GM21723 (cell line): ENCODE results near the gene GMPS.
A peak's percentile ranks its signal among the peaks of the same experiment; 100 is the strongest.
"Not testable (repeated sequence)": the region's sequence is repeated elsewhere in the genome, so short reads cannot be mapped to it uniquely, and the experiment has no call there.

ENCODE experiments used
- ATAC-seq: cut with Tn5 transposase; IDR thresholded peaks from one replicate; pipeline ENCODE4 v1.9.1; 2021; ENCODE audit warnings: mild to moderate bottlenecking, moderate library complexity; ENCODE audit not compliant: unreplicated experiment

The GMPS gene

DNA sequence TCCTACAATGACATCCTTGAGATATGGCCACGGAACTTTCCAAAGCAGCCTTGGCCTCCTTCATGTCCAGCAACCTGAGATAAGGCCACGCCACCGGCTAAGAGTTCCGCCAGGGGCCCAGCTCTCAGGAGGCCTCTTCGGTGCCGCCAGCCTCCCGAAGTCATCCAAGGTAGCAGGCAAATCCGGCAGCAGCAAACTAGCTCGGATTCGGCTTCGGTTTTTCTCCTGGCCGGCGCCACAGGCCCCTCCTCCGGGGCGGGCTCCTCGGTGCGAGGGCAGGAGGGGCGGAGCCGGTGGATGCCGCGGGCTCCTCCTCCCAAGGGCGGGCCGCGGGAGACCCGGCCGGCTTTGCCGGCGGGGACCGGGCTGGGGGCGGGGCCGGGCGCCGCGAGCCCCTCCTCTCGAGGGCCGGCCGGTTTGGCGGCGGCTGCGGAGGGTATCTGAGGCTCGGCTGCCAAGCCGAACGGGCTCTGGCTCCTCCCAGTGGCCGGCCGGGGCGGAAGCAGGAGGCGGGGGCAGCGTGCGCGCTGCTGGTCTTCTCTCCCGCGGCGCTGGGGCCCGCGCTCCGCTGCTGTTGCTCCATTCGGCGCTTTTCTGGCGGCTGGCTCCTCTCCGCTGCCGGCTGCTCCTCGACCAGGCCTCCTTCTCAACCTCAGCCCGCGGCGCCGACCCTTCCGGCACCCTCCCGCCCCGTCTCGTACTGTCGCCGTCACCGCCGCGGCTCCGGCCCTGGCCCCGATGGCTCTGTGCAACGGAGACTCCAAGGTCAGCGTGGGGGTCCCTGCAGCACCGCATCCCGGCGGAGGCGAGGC is at the start of gene GMPS:
TSS of gene GMPS (plus strand) at position 518 of the 812 bp plus-strand sequence. CDS start at position 739, 221 bp downstream.
- peak; percentile 89 for ATAC-seq

- ATAC-seq, result not testable (repeated sequence)
These were observed 41.9 kb upstream of the GMPS start for GRCh38 chr3:155828490-155829098.

GRCh38 chr3:155835341-155836071 is 34.9 kb upstream of the GMPS start:
- no peak for ATAC-seq

- no peak for ATAC-seq
These were observed 26.9 kb upstream of the GMPS start for GRCh38 chr3:155843569-155843968.

DNA sequence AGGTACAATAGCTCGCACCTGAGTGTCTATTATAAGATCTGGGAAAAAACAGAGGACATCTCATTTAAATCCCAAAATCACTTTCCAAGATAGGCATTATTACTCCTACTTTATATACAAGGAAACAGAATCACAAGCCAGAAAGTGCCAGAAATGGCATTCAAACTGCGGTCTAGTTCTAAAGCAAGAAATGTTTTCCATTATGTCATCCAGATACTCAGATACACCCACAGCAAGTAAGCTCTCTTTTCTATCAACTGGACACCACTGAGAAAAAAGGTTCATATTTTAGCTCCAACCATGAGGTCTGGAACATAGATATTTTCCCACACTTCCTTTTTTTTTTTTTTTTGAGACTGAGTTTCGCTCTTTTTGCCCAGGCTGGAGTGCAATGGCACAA is 24.3 kb upstream of the GMPS start:
- no peak for ATAC-seq

DNA sequence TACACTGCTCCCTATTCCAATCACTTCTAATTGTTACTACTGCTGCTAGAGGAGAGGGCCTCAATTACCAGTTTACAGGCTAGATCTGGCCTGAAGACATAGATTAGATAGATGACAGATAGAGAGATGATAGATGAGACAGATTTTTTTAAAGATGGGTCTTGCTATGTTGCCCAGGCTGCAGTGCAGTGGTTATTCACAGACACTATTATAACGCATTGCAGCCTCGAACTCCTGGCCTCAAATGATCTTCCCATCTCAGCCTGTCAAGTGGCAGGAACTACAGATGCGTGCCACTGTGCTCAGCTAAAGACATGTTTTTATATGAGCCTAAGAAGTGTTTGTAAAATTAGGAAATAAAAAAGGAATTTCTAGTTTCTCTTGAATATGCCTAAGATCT is 22.5 kb upstream of the GMPS start:
- ATAC-seq, result no peak

- not testable (repeated sequence) for ATAC-seq
These were observed 21.0 kb upstream of the GMPS start for GRCh38 chr3:155849404-155849803.

DNA sequence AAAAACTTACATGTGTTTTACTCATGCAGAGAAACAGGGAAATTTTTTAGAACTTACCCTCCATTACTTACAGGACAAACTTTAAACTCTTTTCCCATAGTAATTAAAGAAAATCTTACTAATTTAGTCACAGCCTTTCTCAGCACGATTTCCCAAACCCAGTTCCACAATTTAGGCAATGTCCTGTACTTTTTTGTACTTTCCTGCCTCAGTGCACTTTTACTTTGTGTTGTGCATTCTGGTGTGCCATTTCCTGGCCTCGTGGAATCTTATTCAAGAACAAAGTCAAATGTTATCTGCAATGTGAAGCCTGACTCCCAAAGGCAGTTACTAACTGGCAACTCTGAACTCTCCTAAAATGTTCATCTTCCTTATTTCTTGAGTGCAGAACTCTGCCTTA is 18.1 kb upstream of the GMPS start:
- no peak for ATAC-seq

DNA sequence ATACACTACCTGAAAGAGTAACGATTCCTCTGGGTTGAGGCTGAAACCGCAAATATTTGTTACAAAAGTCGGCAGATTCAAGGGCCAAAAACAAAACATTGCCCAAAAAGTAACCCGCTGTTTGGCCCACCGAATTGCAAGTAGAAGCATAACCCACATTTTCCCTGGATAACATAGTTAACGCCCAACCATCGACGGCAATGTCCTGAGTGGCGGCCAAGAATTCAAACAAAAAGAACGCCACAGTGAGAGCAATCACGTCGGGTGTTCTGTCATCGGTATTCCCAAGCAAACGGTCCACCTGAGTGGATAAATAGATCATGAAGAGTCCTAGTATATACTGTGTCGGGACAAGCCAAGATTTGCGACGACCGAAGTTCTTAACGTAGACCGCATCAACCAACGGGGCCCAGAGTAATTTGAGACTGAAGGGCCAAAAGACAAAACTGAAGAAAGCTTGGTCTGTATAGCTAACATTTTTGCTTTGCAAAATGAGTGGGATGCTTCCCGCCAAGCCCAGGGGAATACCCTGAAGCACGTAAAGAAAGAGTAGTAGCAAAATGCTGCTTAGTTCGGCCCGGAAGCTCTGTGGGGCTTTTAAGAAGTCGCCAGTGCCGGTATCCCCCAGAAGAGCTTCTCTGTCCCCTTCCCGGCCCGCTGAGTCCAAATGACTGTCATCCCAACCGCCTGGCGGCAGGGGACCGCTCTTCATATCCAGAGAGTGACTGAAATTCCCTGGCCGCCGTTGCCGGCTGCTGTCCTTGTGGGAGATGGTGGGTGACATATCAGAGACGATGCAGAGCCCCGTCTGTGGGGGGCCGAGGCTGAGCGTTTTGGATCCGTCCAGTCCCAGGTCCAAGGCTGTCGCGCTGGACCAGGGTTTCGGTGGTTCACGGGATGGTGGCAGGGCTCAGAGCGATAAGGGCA is 17.0 kb upstream of the GMPS start:
- ATAC-seq, result peak; percentile 15

DNA sequence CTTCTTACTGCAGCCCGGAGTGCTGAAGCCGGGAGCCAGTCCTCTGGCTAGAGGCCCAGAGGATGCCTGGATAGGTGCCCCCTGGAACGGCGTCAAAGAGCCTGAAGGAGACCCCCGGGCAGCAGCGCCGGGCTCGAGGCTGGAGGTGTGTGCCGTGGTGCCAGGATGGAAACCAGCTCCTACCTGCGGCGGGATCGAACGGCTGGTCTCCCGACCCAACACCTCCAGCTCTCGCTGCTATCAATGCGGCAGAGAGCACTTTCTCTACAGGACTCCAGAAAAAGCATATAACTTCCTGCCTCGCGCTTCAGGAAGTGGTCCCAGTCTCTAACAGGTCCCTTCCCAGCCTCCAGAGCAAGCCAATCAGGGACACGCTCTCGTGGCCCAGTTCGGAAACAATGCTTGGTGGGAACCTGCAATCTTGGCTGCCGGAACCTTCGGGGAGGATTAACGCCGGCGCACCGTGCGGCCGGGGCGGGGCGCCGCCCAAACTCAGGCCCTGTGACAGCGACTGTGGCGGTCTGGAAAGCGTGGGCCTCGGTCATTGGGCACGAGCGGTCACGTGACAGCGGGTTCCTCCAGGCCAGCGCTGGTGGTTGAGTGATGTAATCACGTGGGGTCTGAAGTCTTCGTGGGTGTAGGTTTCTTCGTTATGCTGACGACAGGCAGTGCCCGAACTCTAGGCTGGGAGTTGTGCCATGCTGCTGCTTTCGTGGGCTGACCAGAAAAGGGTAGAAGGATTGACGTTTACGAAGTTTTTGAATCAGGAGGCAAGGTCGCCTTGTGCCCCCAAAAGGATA is 16.1 kb upstream of the GMPS start, which contains the start of gene SLC33A1:
TSS of gene SLC33A1 (minus strand) at position 287 of the 800 bp plus-strand sequence. CDS start 430 bp downstream, outside the sequence.
- ATAC-seq, result peak; percentile 93

GRCh38 chr3:155859859-155860258 is 10.6 kb upstream of the GMPS start:
- ATAC-seq, result peak; percentile 66

DNA sequence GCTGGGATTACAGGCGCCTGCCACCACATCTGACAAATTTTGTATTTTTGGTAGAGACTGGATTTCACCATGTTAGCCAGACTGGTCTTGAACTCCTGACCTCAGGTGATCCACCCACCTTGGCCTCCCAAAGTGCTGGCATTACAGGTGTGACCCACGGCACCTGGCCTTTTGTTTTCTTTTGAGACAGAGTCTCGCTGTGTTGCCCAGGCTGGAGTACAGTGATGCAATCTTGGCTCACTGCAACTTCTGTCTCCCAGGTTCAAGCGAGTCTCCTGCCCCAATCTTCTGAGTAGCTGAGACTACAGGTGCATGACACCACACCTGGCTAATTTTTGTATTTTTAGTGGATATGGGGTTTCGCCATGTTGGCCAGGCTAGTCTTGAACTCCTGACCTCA is 10.0 kb upstream of the GMPS start:
- ATAC-seq, result not testable (repeated sequence)

DNA sequence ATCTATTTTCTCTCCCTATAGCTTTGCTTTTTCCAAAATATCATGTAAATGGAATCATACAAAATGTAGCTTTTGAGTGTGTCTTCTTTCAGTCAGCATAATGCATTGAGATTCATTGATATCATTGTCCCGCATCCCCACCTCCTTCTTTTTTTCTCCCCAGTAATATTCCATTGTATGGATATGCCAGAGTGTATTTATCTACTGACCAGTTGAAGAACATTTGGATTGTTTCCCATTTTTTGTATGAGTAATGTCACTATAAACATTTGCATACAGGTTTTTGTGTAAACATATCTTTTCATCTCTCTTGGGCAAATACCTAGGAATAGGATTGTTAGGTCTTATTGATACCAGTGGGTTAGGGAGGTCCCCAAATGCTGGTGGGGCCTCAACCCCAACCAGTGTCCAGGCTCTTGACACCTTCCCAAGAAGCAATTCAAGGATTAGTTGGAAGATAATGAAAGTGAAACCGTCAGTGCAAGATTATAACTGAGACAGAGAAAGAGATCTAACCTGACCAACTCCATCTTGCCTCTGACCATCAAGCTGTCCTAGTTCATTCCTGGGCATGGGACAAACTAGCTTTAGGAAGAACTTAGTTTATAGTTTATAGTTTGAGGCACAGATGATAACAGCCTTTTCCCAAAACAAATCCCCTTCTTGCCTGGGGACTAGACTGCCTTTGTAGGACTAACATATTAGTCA is 8.8 kb upstream of the GMPS start:
- no peak for ATAC-seq

DNA sequence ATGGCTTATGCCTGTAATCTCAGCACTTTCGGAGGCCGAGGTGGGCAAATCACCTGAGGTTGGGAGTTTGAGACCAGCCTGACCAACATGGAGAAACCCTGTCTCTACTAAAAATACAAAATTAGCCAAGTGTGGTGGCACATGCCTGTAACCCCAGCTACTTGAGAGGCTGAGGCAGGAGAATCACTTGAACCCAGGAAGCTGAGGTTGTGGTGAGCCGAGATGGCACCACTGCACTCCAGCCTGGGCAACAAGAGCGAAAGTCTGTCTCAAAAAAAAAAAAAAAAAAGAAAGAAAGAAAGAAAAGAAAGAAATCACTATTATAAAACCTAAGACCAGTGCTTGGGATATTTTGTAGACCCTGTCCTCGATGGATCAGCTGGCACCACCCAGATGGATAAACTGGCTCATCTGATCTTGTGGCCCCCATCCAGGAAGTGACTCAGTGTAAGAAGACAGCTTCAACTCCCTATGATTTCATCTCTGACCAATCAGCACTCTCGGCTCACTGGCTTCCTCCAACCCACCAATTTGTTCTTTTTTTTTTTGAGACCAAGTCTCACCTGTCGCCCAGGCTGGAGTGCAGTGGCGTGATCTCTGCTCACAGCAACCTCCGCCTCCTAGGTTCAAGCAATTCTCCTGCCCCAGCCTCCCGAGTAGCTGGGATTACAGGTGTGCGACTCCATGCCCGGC is 8.0 kb upstream of the GMPS start:
- not testable (repeated sequence) for ATAC-seq

GRCh38 chr3:155863072-155863784 is 7.2 kb upstream of the GMPS start:
- no peak for ATAC-seq

DNA sequence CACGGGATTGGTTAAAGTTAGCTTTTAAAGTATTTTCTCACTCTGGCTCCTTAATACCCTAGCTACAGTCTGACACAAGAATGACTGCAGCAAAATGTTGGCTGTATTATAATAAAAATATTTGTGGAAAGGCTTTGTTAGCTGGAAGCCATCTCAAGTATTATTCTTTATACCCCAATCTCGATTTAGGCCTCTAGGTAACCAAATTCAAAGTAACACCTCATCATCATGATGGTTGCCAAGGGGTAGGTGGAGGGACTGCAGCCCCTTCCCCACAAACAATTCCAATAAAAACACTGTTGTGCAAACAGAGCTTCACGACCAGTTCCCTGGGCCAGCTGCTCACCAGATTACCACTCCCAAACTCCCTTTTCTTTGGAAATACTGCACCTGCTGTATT is 759 bp upstream of the GMPS start:
- no peak for ATAC-seq

- ATAC-seq, result peak; percentile 40
These were observed 695 bp downstream of the GMPS start for GRCh38 chr3:155870945-155871745.
